Upper lobe of left lung (tissue), 6 donors: ENCODE measurements around the gene SPTSSB. TPM values are rescaled to one million over a fixed set of nuclear protein-coding genes. Genes with fewer than 3 reads are reported as not detected.

Experiments used
- ATAC-seq, 2 donors: fragments of 200-7000 bp; cut with Tn5 transposase; one replicate each; pipeline ENCODE4 v1.9.1; 2022; ENCODE audit warnings: mild to moderate bottlenecking in 2 of 2, moderate library complexity in 2 of 2; ENCODE audit not compliant: low FRiP score in 2 of 2
- DNase-seq, 2 donors: peaks; one replicate each; pipeline ENCODE4 v3.0.0-alpha.2; 2019 to 2020
- H3K27ac ChIP-seq, 4 donors: fragments of 200-600 bp; sonication (generic); one replicate each; pipeline ENCODE4 v1.5.1; 2016 to 2019
- H3K27me3 ChIP-seq, 4 donors: fragments of 200-600 bp; sonication (generic); one replicate each; pipeline ENCODE4 v1.5.1; 2017 to 2019
- H3K36me3 ChIP-seq, 4 donors: fragments of 200-600 bp; sonication (generic); one replicate each; pipeline ENCODE4 v1.5.1; 2016 to 2019
- H3K4me1 ChIP-seq, 4 donors: fragments of 200-600 bp; sonication (generic); one replicate each; pipeline ENCODE4 v1.5.1; 2018 to 2019
- H3K4me3 ChIP-seq, 4 donors: fragments of 200-600 bp; sonication (generic); one replicate each; pipeline ENCODE4 v1.5.1; 2017 to 2019; ENCODE audit warnings: mild to moderate bottlenecking in 2 of 4, moderate library complexity in 1 of 4
- H3K9me3 ChIP-seq, 4 donors: fragments of 200-600 bp; sonication (generic); one replicate each; pipeline ENCODE4 v1.5.1; 2018 to 2019
- EP300 ChIP-seq, 4 donors: sonication (generic); formaldehyde crosslinking; IDR thresholded peaks; one replicate each; pipeline ENCODE4 v1.5.1; 2017; ENCODE audit warnings: antibody characterized with exemption in 4 of 4, control low read depth in 2 of 4
- POLR2A ChIP-seq, 4 donors: fragments of 450-650 bp; IDR thresholded peaks; one replicate each; pipeline ENCODE4 v1.5.1; 2016 to 2017; ENCODE audit warnings: antibody characterized with exemption in 4 of 4, mild to moderate bottlenecking in 2 of 4
- POLR2AphosphoS5 ChIP-seq, 2 donors: sonication (generic); formaldehyde crosslinking; IDR thresholded peaks; one replicate each; pipeline ENCODE4 v1.5.1; 2017; ENCODE audit warnings: antibody characterized with exemption in 2 of 2
- WGBS, 2 donors: methylation state at CpG; one replicate each; pipeline ENCODE4 v1.1.5; 2017 to 2018; 5-methylcytosine and 5-hydroxymethylcytosine counted together
- total RNA-seq, 6 donors: library from RNA; depleted of rRNA in 4 of 6; stranded (reverse); fragments of >200 nt in 4 of 6; gene quantifications; one replicate each; pipeline versions ENCODE4 v1.1.0 to v1.2.1, GENCODE V29; 2016 to 2021
- TF ChIP-seq, protein P1 (sequence below), 6 experiments: fragments of 450-650 bp in 4 of 6; fragments of 200-600 bp in 2 of 6; sonication (generic) in 2 of 6; IDR thresholded peaks; one replicate each; pipeline ENCODE4 v1.5.1; 2016 to 2019; ENCODE audit warnings: antibody characterized with exemption in 6 of 6
- donor health status: DM: no; HTN: no; CAD: no; lungs with moderate emphysema.
- donor health status: DM: no; HTN: yes; CAD: no; lungs with severe emphysema.

Gene SPTSSB
- total RNA-seq, 6 donors from 2014 or later: 0.46 to 1.1 (median 0.98) TPM; not detected in 3

GRCh38 chr3:161403251-161403650 is 31.9 kb upstream of the SPTSSB start:
- no peak for DNase-seq
- Histone ChIP-seq H3K27me3 (no peaks in the 10 kb centered on the region), H3K9me3 (no peaks in the 10 kb centered on the region), H3K36me3 (no peaks in the 10 kb centered on the region), H3K4me3 (no peak overlapping the region), H3K4me1 (peaks cover 0 to 2% (median 0%) of the 10 kb centered on the region in 4 donors), H3K27ac (no peak overlapping the region)
- no peak for TF ChIP-seq EP300 (IDR thresholded peaks at IDR 0.05)
- TF ChIP-seq, protein P1, sequence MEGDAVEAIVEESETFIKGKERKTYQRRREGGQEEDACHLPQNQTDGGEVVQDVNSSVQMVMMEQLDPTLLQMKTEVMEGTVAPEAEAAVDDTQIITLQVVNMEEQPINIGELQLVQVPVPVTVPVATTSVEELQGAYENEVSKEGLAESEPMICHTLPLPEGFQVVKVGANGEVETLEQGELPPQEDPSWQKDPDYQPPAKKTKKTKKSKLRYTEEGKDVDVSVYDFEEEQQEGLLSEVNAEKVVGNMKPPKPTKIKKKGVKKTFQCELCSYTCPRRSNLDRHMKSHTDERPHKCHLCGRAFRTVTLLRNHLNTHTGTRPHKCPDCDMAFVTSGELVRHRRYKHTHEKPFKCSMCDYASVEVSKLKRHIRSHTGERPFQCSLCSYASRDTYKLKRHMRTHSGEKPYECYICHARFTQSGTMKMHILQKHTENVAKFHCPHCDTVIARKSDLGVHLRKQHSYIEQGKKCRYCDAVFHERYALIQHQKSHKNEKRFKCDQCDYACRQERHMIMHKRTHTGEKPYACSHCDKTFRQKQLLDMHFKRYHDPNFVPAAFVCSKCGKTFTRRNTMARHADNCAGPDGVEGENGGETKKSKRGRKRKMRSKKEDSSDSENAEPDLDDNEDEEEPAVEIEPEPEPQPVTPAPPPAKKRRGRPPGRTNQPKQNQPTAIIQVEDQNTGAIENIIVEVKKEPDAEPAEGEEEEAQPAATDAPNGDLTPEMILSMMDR (IDR thresholded peaks at IDR 0.05): no peak
- no peak for TF ChIP-seq POLR2A (IDR thresholded peaks at IDR 0.05)
- TF ChIP-seq POLR2AphosphoS5 (IDR thresholded peaks at IDR 0.05): no peak
- no peak for ATAC-seq

DNA sequence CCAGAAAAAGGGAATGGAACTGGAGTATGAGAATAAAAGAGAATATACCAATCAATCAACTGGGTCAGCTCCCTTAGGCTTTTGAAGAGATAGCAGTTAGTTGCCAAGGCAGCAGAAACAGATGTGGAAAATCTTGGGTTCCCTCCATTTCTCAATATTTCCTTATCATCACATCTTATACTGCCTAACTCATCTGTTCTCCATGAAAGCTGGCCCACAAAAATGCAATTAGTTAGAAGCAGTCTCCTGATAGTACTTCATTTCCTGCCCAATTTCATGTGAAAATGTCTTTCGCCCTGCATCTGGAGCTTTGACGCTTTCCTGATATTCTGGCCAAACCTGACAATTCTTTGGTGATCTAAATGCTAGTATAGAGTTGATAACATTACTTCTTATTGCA is 30.1 kb upstream of the SPTSSB start:
- no peaks in the 10 kb centered on the region for H3K9me3 ChIP-seq
- H3K27me3 ChIP-seq: no peaks in the 10 kb centered on the region
- TF ChIP-seq POLR2AphosphoS5 (IDR thresholded peaks at IDR 0.05) (no peak), EP300 (IDR thresholded peaks at IDR 0.05) (no peak), POLR2A (IDR thresholded peaks at IDR 0.05) (no peak)
- TF ChIP-seq, protein P1 (IDR thresholded peaks at IDR 0.05): no peak
- WGBS, 2 donors: 98% methylated on average over 2 of the region's 2 CpGs
- H3K27ac ChIP-seq: no peak overlapping the region
- H3K36me3 ChIP-seq: no peaks in the 10 kb centered on the region
- DNase-seq (no peak), ATAC-seq (peak in 1 of 2 donors; percentile 34)
- no peaks in the 10 kb centered on the region for H3K4me1 ChIP-seq
- no peak overlapping the region for H3K4me3 ChIP-seq

DNA sequence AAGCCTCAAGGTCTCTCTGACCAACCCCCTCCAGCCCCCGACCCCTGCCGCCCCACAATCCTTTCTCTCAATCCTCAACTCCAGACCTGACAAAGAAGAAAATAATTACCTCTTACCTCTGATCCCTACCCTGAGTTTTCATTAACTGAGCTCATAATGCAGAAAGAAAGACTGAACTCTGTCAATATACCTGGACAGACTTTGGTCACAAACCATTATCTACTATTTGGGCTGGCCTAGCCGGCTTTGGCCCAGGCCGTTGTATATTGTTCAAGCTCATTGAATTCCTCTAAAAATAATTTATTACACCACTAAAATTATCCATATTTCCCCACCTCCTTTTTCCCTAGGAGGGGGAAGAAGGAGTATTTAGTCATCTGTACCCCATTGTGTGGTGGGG is 29.3 kb upstream of the SPTSSB start:
- H3K4me3 ChIP-seq: no peak overlapping the region
- WGBS, 2 donors: 80% methylated on average over 4 of the region's 4 CpGs
- TF ChIP-seq POLR2A (IDR thresholded peaks at IDR 0.05) (no peak), EP300 (IDR thresholded peaks at IDR 0.05) (no peak), POLR2AphosphoS5 (IDR thresholded peaks at IDR 0.05) (no peak)
- TF ChIP-seq, protein P1 (IDR thresholded peaks at IDR 0.05): no peak

GRCh38 chr3:161395115-161396012 is 24.0 kb upstream of the SPTSSB start:
- 47 to 64% methylated on average over 6 of the region's 6 CpGs for WGBS, 2 donors
- no peak overlapping the region for H3K4me3 ChIP-seq
- TF ChIP-seq POLR2AphosphoS5 (IDR thresholded peaks at IDR 0.05): no peak
- TF ChIP-seq, protein P1 (IDR thresholded peaks at IDR 0.05): no peak
- no peak for TF ChIP-seq POLR2A (IDR thresholded peaks at IDR 0.05)
- TF ChIP-seq EP300 (IDR thresholded peaks at IDR 0.05): no peak
- H3K4me1 ChIP-seq: no peaks in the 10 kb centered on the region
- ATAC-seq (no peak), DNase-seq (no peak)
- no peak overlapping the region for H3K27ac ChIP-seq
- H3K36me3 ChIP-seq: no peaks in the 10 kb centered on the region
- no peaks in the 10 kb centered on the region for H3K9me3 ChIP-seq
- H3K27me3 ChIP-seq: no peaks in the 10 kb centered on the region

More for the DNA sequence above, 29.3 kb upstream of the SPTSSB start:
- Histone ChIP-seq H3K27me3 (no peaks in the 10 kb centered on the region), H3K9me3 (no peaks in the 10 kb centered on the region), H3K36me3 (no peaks in the 10 kb centered on the region), H3K27ac (no peak overlapping the region), H3K4me1 (no peaks in the 10 kb centered on the region)
- ATAC-seq: no peak
- no peak for DNase-seq
